GM19238 (cell line): ENCODE results near the gene LRCH1.
A peak's percentile ranks its signal among the peaks of the same experiment; 100 is the strongest.

ENCODE experiments used
- DNase-seq: peaks from one replicate; pipeline ENCODE4 v3.0.0; 2011; ENCODE audit warnings: low spot score; ENCODE audit not compliant: insufficient read length

The LRCH1 gene

DNA sequence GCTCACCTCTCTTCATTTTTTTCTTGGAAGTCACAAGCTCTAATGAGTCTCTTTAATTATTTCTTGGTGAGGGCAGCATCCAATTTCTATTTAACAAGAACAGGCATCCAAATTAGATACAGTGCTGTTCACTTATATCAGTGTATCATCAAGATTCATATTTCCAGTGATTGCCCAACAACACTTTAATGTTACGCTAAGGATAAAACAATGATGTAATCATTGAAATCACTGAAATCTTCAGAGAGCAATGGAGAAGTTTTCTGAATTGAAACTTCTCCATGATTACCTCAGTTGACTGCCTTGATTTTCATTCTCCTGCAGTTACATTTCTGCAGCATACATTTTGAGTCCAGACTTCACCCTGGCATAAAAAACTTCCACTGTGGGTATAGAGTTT is 17.1 kb upstream of the LRCH1 start:
- no peak for DNase-seq

DNA sequence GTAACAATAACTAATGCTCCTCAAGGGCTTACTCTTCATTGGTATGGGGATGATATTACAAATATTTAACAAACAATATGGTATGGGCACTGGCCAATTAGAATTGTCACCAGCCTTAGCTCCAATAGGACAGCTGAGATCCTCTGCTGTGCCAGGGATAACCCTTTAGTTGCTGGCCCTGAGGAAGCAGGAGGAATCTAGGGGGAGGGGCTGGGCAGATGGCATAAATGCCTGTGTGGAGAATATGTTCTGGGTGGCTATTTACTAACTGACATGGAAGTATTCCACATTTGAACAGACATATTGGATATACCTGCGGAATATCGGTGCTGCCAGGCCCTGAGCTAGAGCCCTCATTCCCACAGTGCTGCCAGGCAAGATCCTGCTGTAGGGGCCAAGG is 16.6 kb upstream of the LRCH1 start:
- DNase-seq = no peak

DNA sequence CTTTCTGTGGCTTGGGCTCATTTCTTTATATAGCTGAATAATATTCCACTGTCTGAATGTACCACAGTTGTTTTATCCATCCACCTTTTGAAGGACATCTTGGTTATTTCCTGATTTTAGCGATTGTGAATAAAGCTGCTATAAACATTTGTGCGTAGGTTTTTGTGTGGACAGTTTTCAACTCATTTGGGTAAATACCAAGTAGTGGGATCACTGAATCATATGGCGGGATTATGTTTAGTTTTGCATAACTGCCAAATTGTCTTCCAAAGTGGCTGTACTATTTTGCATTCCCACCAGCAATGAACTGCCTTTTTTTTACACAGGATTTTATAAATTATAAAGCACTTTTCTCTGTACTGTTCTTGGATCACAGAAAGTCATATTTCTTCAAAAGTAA is 13.7 kb upstream of the LRCH1 start:
- DNase-seq = no peak

DNA sequence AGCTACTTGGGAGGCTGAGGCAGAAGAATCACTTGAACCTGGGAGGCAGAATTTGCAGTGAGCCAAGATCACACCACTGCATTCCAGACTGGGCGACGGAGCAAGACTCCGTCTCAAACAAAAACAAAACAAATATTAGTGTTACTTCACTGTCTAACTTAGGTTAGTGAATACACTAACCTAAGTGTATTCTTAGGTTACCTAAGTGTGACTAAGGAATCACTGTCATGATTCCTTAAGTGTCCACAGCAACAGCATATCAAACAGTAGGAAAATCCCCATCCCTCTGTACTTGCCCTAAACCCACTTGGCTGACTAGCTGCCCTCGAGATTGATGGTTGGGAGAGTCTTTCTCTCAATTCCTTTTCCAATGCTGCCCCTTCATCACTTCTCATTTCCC is 11.8 kb upstream of the LRCH1 start:
- no peak for DNase-seq

DNA sequence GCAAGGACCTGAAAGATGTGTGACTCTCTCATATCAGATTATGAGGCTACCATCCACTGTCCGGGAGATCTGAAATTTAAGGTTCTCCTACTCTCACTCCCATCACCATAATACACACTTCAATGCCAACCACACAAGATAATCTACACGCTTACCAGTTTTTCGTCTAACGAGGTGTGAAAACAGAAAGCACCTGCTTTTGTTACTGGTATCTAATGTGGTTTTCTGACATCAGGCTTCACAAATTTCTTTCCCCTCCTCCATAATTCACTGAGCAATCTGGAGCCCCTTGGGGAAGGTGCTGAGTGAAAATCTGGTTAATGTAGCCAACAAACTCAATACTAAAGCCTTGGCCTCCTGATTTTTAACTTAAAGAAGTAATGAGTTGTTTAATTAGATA is 10.1 kb upstream of the LRCH1 start:
- DNase-seq = no peak

DNA sequence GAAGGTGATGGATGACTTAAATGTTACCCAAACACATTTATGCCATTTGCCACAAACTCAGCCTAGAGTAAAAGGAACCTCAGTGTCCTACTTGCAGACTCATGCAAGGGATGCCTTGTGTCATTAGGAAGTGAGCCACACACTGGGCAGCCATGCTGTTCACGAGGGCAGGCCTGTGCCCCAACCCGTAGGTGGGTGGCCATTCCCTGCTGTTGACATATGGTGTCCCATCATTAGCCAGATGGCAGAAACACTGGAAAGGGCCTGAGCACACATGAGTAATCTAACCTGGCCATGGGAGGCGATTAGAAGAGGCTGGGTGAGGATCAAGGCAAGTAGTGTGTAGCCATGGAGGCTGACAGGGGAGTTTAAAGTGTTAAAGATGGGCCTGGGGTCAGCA is 9.7 kb upstream of the LRCH1 start:
- DNase-seq = no peak

DNA sequence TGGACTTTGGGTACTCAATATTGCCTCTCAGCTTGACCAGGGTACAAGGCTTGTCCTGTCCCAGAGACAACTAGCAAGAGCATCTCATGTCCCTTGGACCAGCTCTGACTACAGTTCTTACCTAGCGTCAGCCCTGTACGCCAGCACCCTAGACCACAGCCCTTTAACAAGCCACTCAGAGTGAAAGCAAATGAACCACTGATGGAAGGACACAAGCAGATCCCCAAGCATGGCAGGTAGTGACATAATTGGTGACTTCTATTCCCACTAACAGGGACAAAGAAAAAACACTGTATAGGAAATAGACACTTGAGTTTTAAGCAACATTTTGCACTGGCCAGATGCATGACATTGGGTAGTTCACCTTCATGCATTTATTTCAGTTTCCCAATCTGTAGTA is 8.8 kb upstream of the LRCH1 start:
- no peak for DNase-seq

DNA sequence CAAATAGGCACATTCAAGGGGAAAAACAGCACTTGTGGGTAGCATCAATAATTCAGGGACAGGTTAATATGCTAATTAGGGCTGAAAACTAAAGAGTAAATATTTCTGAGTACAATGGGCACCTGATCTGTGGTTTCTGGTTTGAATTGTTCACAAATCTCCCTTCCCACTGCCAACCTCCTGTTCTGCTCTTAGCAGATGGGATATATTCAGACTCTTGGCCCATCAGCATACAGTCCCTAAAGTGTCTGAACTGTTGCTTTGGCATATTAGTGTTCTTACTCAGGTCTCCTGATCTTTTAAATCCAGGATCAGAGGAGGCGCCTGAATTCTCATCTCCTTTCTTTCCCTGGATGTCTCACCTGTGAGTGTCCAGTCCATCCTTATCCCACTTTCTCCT is 8.2 kb upstream of the LRCH1 start:
- no peak for DNase-seq

DNA sequence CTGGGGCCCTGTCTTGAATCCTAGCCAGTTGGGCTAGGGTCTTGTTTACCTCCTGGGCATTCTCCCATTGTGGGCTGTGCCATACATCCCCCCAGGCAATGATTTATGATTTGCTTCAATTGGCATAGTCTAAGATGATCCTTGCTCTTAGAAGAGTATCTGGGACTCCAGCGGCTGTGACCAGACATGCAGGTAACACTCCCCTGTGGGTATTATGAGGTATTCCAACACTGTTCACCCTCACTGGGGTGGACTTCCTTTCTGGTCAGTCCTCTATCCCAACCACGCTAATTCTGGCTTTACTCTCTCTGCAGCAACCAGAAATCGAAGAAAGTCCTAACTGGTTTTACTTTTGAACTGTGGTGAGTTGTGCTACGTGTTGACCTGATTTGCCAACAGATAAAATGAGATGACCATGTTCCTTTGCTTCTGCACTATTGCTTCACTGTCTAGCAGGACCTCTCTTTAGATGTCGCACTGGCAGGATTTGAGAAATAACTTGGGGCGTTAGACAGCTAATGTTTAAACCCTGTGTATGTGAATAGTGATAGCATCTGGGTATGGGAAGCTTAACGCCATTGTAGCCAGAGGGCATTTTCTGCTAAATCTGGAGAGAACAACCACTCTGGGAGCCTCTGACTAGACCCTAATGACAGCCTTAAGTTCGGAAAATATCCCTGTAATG is 6.7 kb upstream of the LRCH1 start:
- no peak for DNase-seq

DNA sequence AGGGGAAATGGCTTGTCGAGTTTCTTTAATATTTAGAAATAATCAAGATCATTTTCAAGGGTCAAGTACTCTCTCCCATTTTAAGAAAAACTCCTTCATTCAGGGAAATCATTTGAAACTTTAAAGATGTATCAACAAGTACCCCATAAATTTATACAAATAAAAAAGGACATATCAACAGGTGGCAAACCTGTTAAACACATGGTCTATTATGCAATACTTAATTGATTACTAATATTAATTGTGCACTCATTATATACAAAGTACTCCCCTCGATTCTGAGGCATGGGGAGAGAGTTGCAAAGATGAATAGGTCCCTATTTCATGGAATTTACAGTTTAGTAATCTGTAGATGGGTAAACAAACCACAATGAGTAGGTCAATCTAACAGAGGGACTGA is 2.1 kb upstream of the LRCH1 start:
- no peak for DNase-seq

DNA sequence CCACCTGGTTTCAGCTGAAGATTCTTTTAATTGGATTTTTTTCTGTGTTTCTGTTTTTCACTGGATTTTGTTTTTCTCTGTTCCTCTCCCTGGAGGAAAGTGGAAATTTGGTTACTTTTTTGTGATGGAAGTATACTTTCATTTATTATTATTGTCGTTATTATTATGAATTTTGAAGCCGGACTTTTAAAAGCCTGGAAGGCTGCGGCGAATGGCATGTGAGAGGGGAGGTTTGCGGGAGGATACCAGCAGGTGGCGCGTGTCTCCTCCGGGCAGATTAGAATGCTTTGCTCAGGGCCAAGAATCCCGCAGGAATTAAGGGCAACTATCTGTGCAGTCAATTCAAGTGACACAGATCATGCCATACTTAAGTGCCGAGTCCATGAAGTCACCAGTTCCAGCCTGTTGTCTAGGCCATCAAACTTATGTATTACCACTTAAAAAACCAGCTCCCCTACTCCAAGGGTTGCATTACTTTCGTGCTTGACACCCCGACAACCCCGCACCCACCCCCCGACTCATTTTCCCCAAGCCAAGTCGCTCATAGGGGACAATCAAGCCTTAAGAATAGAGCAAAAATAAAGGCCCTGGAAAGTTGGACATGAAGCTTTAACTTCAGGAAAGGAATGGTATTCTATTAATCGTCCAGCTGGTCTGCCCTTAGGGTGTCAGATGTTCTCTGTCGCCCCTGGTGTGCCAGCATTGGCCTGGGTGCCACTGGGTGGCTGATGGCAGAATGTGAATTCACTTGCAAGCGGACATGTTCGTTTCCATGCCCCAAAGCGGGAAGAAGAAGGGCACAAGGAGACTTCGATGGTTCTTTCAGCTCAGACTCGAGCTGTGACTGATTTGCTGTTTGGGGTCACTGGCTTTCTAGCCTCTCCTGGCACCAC is 1.3 kb upstream of the LRCH1 start:
- DNase-seq = no peak

DNA sequence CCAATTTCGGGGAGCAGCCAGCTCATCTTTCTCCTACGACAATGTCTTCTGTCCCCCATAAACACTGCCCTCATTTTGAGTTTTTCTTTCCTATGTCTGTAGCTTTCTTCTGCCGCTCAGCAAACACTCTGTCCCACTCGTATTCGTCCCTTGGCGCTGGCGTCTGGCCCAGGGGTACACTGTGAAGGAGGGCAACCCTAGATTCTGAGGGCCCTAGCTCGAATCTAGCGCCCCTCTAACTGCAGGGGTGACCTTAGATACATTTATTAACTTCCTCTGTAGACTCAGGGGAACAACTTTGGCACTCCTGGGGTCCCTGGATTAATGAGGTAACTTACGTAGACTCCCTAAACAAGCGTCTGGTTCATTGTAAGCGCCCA is 677 bp upstream of the LRCH1 start:
- DNase-seq = no peak

DNA sequence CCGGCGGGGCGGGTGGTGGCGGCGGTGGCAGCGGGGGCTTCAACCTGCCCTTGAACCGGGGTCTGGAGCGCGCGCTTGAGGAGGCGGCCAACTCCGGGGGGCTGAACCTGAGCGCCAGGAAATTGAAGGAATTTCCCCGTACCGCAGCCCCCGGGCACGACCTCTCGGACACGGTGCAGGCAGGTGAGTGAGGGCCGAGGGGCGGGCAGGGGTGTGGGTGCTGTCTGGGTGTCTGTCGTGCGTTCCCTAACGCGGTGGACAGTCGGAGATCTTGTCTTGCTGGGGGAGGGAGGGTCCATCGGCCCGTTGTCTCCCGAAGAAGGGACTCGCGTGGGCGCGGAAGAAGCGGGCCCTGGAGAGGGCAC is 533 bp downstream of the LRCH1 start:
- no peak for DNase-seq

DNA sequence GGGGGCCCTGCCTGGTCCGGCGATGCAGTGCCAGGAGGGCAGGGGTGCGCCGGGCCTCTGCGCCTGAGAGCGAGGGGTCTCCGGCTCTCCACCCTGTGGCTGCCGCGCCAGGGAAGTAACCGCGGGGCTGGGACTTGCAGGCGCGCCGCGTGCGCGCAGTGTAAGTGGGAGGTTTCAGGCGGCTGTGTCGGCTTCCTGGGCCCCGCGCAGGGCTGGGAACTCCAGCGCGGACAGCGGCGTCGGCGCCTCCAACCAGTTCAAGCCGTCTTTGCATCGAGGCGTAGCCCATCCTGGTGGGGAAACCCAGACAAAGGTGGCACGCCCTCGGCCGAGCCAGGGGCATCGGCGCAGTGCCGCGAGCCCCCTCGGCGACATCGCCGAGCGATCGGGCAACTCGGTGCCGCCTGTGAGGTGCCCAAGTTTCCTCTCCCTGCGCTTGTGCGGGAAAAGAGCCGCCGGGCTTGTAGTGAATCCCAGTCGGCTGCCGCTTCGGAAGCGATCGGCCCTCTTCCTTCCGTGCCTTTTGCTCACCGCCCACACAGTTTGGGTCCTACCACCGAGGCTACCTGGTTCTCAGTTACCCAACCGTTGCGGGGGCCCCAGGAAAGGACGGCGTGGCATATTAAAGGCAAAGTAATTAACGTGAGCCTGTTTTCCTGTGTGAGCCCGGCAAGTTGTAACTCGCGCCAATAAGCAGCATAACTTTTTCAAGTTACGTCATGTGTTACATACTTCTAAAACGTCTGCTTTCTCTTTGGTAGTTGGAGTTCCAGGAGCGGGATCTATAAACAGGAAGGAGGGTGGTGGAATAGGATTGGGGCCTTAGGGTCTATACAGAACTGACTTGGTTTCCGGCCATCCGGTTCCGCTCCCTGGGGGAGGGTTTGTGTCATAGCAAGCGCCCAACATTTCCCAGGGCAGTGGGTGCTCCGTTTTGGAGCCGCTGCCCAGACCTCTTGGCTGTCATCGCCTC is 1.2 kb downstream of the LRCH1 start:
- DNase-seq = peak; percentile 46

DNA sequence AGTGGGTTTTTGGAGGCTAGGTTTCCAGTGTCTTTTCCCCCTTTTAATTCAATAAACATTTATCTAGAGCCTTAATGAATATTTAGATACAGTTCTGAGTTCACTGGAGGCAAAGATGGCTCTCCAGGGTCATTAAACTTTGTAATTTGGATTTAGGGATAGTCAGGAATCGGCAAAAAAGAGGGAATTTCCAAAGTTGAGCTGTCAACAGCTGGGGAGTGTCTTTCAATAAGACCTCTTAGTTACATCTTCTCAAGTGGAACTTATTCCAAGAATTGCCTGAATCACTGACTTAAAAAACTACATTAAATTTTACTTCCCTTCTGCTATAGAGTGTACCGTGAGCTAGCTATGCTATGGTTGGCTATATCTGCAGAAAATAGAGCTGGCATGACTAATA is 2.0 kb downstream of the LRCH1 start:
- DNase-seq = no peak

DNA sequence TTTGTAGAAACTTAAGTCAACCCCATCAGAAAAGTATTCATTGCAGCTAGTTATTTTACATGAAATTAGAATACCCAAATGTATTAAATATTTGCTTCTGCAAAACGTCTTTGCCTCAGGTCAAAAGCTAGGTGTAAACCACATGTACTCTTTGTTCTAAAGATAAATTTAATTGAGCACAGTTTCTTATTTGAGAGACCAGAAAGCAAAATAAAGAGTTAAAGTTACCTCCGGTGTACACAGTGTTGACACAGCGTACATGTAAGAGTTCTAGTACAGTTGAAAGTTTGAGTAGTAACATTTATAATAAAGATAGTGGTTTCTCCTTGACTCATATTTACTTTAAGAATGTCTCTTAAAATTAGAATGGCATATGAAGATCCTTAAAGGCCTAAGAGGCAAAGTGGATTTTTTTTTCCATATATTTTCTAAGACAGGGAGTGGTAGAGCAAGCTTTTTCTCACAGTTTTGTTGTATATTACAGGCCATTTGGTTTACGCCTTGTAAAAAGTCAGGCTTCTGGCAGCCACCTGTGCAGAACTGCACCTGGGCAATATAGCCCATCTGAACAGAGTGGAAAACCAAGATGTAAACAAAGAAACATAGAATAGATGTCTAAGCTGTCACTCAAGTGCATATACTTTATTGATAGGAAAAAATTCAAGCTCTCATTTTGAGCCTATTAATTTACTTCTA is 2.9 kb downstream of the LRCH1 start:
- no peak for DNase-seq

DNA sequence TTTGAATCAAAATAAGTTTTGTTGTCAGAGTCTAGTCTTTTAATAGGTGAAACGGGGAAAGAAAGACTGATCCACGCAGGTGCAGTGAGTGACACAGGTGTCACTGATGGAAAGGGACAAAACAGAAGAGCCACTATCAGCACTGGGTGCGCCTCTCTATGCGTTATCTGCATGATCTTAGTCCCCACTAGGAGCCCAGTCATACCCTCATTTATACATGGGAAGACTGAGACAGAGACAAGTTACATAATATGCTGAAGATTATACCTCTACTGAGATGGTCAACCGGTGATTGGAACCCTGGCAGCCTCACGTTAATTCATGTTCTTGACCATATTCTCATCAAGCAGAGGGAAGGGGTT is 3.4 kb downstream of the LRCH1 start:
- DNase-seq = no peak

DNA sequence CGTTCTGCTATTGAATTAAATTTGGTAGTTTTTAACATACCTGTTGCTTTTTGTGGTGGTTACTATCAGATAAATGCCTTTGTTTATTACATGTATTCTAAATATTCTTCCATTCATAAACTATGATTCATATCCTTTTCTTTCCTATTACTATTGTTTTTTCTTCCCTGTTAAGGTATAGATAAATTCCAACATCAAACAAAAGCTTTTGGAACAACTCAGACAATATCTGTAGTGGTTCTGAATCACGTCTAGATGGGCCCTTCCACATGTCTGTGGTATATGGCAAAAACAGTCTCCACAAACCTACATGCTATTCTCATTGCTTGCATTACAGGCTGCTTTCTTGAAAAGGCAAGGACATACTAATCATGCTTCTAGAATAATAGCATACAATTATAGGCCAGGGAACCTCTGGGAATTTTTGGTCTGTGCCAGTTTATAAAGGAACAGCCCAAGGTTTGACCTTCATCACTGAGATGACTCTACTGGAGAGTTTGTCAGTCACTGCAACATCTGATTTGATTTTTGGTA is 6.4 kb downstream of the LRCH1 start:
- DNase-seq = no peak

DNA sequence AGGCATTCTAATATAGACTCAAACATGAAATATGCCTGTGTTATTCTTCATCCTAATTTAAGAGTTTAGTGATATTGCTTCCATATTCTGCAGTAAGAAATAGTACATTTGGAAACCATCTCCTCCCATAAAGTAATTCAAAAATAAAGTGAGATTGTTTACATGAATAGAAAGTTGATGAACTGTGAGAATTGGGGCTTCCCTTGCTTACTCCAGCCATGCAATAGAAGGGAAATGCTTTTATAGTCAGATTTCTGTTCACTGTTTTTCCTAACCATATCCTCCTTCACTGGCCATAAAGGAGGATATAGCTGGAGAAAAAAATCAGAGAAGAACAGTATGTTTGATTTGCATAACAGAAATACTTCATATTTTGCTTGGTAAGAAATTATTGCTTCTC is 7.8 kb downstream of the LRCH1 start:
- no peak for DNase-seq

DNA sequence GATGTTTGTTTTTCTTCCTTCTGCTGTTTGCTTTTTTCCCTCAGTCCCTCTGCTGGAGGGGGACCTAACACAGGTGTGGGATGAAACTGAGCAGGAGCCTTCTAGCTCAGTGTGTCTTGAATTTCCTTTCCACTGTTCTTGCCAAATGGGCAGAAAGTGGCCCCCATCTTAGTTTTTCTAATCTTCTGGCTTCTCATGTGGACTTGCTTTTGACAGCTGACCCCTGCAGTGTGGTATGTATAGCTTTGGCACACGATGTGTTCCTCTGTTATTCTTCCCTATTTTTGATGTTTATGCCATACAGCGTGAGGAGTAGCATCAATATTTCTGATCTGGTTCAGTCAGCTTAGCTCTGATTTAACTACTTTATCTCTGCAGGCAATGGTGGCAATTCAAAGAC is 8.3 kb downstream of the LRCH1 start:
- no peak for DNase-seq

DNA sequence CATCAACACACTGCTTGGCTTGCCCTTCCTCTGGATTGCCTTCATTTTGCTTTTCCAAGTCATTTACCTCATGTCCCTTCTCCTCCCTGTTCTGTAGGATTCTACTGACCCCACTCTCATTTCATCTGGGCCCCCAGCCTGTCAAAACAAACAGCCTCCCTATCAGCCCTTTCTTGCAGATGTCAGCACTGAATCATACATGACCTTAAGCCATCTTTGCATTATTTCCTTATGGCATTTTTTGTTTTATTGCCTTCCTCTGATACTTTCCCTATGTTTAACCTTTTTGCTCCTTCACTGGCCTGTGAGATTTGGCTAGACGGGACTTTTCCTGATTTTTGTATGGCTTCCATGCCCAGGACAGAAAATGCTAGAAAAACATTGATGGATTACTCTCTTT is 8.7 kb downstream of the LRCH1 start:
- no peak for DNase-seq
